ENCODE measurements around the gene TRIP13.

Gene TRIP13

GRCh38 chr5:900781-901180, 8.1 kb downstream of the TRIP13 start:
- H3K4me3 Mint-ChIP-seq = no peak overlapping the region
- no peaks in the 10 kb centered on the region for H3K9me3 Mint-ChIP-seq
- TF ChIP-seq CTCF (IDR thresholded peaks at IDR 0.05; ENCODE audit: unreplicated experiment in 3 of 3) = no peak

GRCh38 chr5:902129-902916, 9.6 kb downstream of the TRIP13 start:
- no peaks in the 10 kb centered on the region for H3K4me1 Mint-ChIP-seq
- H3K4me3 Mint-ChIP-seq = no peak overlapping the region
- no peak overlapping the region for H3K27ac Mint-ChIP-seq
- H3K9me3 Mint-ChIP-seq = no peaks in the 10 kb centered on the region
- H3K27me3 Mint-ChIP-seq (ENCODE audit: low read depth) = no peaks in the 10 kb centered on the region
- TF ChIP-seq CTCF (IDR thresholded peaks at IDR 0.05; ENCODE audit: unreplicated experiment in 3 of 3) = no peak
- H3K36me3 Mint-ChIP-seq (ENCODE audit: low read depth) = peaks cover 13% of the 10 kb centered on the region

More at GRCh38 chr5:900781-901180, 8.1 kb downstream of the TRIP13 start:
- H3K36me3 Mint-ChIP-seq (ENCODE audit: low read depth) = peaks cover 9% of the 10 kb centered on the region
- H3K27ac Mint-ChIP-seq = no peak overlapping the region
- no peaks in the 10 kb centered on the region for H3K4me1 Mint-ChIP-seq
- no peaks in the 10 kb centered on the region for H3K27me3 Mint-ChIP-seq (ENCODE audit: low read depth)

- no peak overlapping the region for H3K4me3 Mint-ChIP-seq
- no peak for TF ChIP-seq CTCF (IDR thresholded peaks at IDR 0.05; ENCODE audit: unreplicated experiment in 3 of 3)
- H3K36me3 Mint-ChIP-seq (ENCODE audit: low read depth) = peaks cover 13% of the 10 kb centered on the region
- no peaks in the 10 kb centered on the region for H3K27me3 Mint-ChIP-seq (ENCODE audit: low read depth)
- H3K9me3 Mint-ChIP-seq = no peaks in the 10 kb centered on the region
- no peak overlapping the region for H3K27ac Mint-ChIP-seq
- no peaks in the 10 kb centered on the region for H3K4me1 Mint-ChIP-seq
Measured at GRCh38 chr5:903756-904096, 11.0 kb downstream of the TRIP13 start.

GRCh38 chr5:905139-905642, 12.5 kb downstream of the TRIP13 start:
- H3K36me3 Mint-ChIP-seq (ENCODE audit: low read depth) = peaks cover 16% of the 10 kb centered on the region
- no peaks in the 10 kb centered on the region for H3K27me3 Mint-ChIP-seq (ENCODE audit: low read depth)
- H3K9me3 Mint-ChIP-seq = no peaks in the 10 kb centered on the region
- no peak for TF ChIP-seq CTCF (IDR thresholded peaks at IDR 0.05; ENCODE audit: unreplicated experiment in 3 of 3)
- no peak overlapping the region for H3K4me3 Mint-ChIP-seq
- H3K4me1 Mint-ChIP-seq = no peaks in the 10 kb centered on the region
- no peak overlapping the region for H3K27ac Mint-ChIP-seq

- Mint-ChIP-seq H3K27ac (no peak overlapping the region), H3K4me1 (no peaks in the 10 kb centered on the region), H3K27me3 (ENCODE audit: low read depth) (no peaks in the 10 kb centered on the region), H3K9me3 (no peaks in the 10 kb centered on the region), H3K4me3 (no peak overlapping the region), H3K36me3 (ENCODE audit: low read depth) (peaks cover 19% of the 10 kb centered on the region)
- TF ChIP-seq CTCF (IDR thresholded peaks at IDR 0.05; ENCODE audit: unreplicated experiment in 3 of 3) = no peak
Measured at GRCh38 chr5:907366-907910, 14.8 kb downstream of the TRIP13 start.

- Mint-ChIP-seq H3K27me3 (ENCODE audit: low read depth) (peaks cover 4% of the 10 kb centered on the region), H3K4me3 (no peak overlapping the region), H3K27ac (no peak overlapping the region), H3K4me1 (no peaks in the 10 kb centered on the region), H3K9me3 (no peaks in the 10 kb centered on the region), H3K36me3 (ENCODE audit: low read depth) (peaks cover 19% of the 10 kb centered on the region)
- no peak for TF ChIP-seq CTCF (IDR thresholded peaks at IDR 0.05; ENCODE audit: unreplicated experiment in 3 of 3)
Measured at GRCh38 chr5:908172-908571, 15.5 kb downstream of the TRIP13 start.
